ENCODE measurements around the gene MACF1. TPM values are rescaled to one million over a fixed set of nuclear protein-coding genes. Genes with fewer than 3 reads are reported as not detected.

Gene MACF1
- total RNA-seq, 2 experiments from 2014 or later: 248 to 252 TPM

DNA sequence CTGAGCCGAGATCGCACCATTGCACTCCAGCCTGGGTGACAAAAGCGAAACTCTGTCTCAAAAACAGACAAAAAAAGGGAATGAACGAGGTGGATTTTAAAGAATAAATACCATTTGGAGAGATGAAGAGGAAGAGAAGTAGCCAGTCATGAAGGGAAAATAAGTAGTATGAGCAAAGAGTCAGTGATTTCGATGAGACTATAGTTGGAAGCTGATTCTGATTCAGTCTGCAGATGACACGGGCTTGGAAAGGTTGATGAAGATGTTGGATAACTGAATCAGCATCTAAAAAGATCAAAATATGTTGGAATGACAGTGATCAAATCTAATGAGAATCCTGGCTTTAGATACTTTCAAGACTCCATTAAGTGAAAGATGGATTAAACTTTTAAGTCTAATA, 23.8 kb downstream of the MACF1 start:
- Histone ChIP-seq H3K36me3 (ENCODE audit: insufficient read depth, low read length) (peaks cover 49% of the 10 kb centered on the region), H3K4me3 (ENCODE audit: low read length) (no peak overlapping the region), H3K27ac (ENCODE audit: low read depth in 1 of 2, low read length in 2 of 2) (no peak overlapping the region), H3K9me3 (ENCODE audit: control insufficient read depth in 1 of 2, insufficient read depth in 1 of 2, low read length in 2 of 2) (no peaks in the 10 kb centered on the region), H3K27me3 (ENCODE audit: control insufficient read depth in 1 of 2, insufficient read depth in 2 of 2, low read length in 2 of 2) (no peaks in the 10 kb centered on the region), H3K4me1 (ENCODE audit: insufficient read depth, low read length) (peaks cover 57% of the 10 kb centered on the region)
- intact Hi-C loops (cut with DNase I, micrococcal nuclease): no loop called here
- Mint-ChIP-seq H3K4me1 (ENCODE audit: low read depth) (peaks cover 74% of the 10 kb centered on the region), H3K9me3 (no peaks in the 10 kb centered on the region), H3K4me3 (no peak overlapping the region), H3K36me3 (ENCODE audit: low read depth) (peaks cover 73% of the 10 kb centered on the region), H3K27me3 (no peaks in the 10 kb centered on the region), H3K27ac (peak overlapping the region; percentile 22)
- no peak for TF ChIP-seq CTCF (IDR thresholded peaks at IDR 0.05)
- ATAC-seq (ENCODE audit: poor library complexity) (no peak), DNase-seq (no peak)
- ChIA-PET CTCF (interaction anchor here (1.2 to 2.7 kb wide), 4 partner anchors 9 to 36 kb away, joined by 3 to 7 read pairs (median 7); no protein-coding TSS in a partner anchor), POLR2A (interaction anchor here (1.1 to 2.4 kb wide), 2 partner anchors 23 to 36 kb away, joined by 3 to 8 read pairs; no protein-coding TSS in a partner anchor)

DNA sequence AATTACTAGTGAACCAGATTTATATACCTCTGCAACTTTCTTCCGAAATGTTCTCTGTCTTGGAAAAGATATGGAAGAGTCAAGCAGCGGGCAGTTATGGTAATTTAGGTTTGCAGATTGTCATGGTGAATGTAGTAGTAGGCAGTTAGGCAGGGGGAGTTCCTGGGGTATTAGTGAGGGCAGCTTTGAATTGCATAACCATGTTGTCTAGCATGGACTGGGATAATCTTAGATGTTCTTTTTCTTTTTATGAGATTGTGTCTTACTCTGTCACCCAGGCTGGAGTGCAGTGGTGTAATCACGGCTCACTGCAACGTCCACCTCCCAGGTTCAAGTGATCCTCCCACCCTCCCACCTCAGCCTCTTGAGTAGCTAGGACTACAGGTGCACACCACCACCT, 25.0 kb downstream of the MACF1 start:
- intact Hi-C loops (cut with DNase I, micrococcal nuclease): no loop called here
- Histone ChIP-seq H3K4me1 (ENCODE audit: insufficient read depth, low read length) (peaks cover 51% of the 10 kb centered on the region), H3K27me3 (ENCODE audit: control insufficient read depth in 1 of 2, insufficient read depth in 2 of 2, low read length in 2 of 2) (no peaks in the 10 kb centered on the region), H3K36me3 (ENCODE audit: insufficient read depth, low read length) (peaks cover 41% of the 10 kb centered on the region), H3K4me3 (ENCODE audit: low read length) (no peak overlapping the region), H3K9me3 (ENCODE audit: control insufficient read depth in 1 of 2, insufficient read depth in 1 of 2, low read length in 2 of 2) (no peaks in the 10 kb centered on the region), H3K27ac (ENCODE audit: low read depth in 1 of 2, low read length in 2 of 2) (no peak overlapping the region)
- no peak for ATAC-seq (ENCODE audit: poor library complexity)
- CTCF ChIA-PET: interaction anchor here (0.8 to 3.0 kb wide), 6 partner anchors 10 to 46 kb away, joined by 3 to 18 read pairs (median 5); partner anchors contain the start of gene MACF1
- Mint-ChIP-seq H3K4me1 (ENCODE audit: low read depth) (peaks cover 62% of the 10 kb centered on the region), H3K27ac (peak overlapping the region; percentile 89), H3K9me3 (no peaks in the 10 kb centered on the region), H3K4me3 (no peak overlapping the region), H3K36me3 (ENCODE audit: low read depth) (peaks cover 67% of the 10 kb centered on the region), H3K27me3 (no peaks in the 10 kb centered on the region)
- POLR2A ChIA-PET: interaction anchor here (0.7 to 1.4 kb wide), 3 partner anchors 12 to 37 kb away, joined by 3 to 5 read pairs (median 3); no protein-coding TSS in a partner anchor
- DNase-seq: no peak
- no peak for TF ChIP-seq CTCF (IDR thresholded peaks at IDR 0.05)

DNA sequence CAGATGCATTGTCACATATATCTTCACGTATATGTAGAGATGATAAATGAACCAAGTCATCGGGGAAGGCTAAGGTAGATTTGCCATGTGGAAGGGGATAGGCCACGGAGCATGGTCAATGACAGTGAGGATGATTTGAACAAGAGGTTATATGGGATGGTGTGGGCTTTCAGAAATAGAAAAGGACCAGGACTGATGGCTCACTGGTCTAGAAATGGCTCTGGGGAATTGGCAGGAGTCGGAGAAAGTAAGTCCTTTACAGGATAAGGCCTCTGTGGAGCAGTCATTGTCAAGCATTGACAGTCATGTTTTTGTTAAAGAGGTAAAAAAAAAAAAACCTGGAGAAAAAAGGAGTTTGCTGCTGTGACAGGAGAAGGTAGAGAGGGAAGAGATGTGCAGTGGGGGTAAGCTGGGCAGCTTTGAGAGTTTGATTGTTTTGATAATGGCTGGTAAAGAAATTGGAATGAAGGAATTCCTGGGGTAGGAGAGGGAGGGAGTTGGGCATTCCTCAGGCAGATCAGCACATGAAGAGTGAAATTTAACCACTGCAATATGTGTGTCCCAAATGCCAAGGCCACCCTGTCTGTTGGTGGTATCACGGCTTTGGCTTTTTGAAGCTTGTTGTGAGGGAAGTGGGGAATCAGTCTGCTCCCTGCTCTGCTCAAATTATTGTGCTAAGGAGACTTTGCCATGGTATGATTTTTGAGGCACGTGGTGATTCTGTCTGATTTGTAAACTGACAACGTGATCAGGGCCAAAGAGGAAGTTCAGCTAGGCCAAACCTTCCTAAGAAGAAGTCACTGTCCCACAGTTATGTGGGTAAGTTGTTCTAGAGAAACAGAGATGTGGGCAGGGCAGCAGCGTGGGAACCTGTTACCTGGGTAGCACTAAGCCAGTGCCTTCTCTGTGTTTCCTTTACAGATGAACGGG, 26.0 kb downstream of the MACF1 start:
- peak in 9 of 14 experiments; percentile 5 to 57 (median 37) for DNase-seq
- Histone ChIP-seq H3K4me3 (ENCODE audit: low read length) (no peak overlapping the region), H3K4me1 (ENCODE audit: insufficient read depth, low read length) (peaks cover 44% of the 10 kb centered on the region), H3K27ac (ENCODE audit: low read depth in 1 of 2, low read length in 2 of 2) (peak overlapping the region; percentile 6 to 44), H3K27me3 (ENCODE audit: control insufficient read depth in 1 of 2, insufficient read depth in 2 of 2, low read length in 2 of 2) (no peaks in the 10 kb centered on the region), H3K9me3 (ENCODE audit: control insufficient read depth in 1 of 2, insufficient read depth in 1 of 2, low read length in 2 of 2) (no peaks in the 10 kb centered on the region), H3K36me3 (ENCODE audit: insufficient read depth, low read length) (peaks cover 42% of the 10 kb centered on the region)
- Mint-ChIP-seq H3K27me3 (no peaks in the 10 kb centered on the region), H3K36me3 (ENCODE audit: low read depth) (peaks cover 67% of the 10 kb centered on the region), H3K9me3 (no peaks in the 10 kb centered on the region), H3K27ac (peak overlapping the region; percentile 89), H3K4me1 (ENCODE audit: low read depth) (peaks cover 60% of the 10 kb centered on the region), H3K4me3 (peak overlapping the region; percentile 64)
- peak; percentile 61 for ATAC-seq (ENCODE audit: poor library complexity)
- ChIA-PET CTCF (interaction anchor here (1.2 to 3.0 kb wide), 4 partner anchors 11 to 47 kb away, joined by 4 to 18 read pairs (median 6); partner anchors contain the start of gene MACF1), POLR2A (interaction anchor here (1.2 to 1.4 kb wide), 6 partner anchors 10 to 38 kb away, joined by 3 to 7 read pairs (median 4); no protein-coding TSS in a partner anchor)
- intact Hi-C loops (cut with DNase I, micrococcal nuclease): loop anchor here in 1 of 2 experiments (2.0 kb wide), 1 partner anchor 16 kb away; no protein-coding TSS in a partner anchor
- TF ChIP-seq CTCF (IDR thresholded peaks at IDR 0.05): no peak
